CD14-positive monocyte (primary cell): Measurements from ENCODE around the gene CSNK1G1. TPM values are rescaled to one million over a fixed set of nuclear protein-coding genes. Genes with fewer than 3 reads are reported as not detected.
A peak's percentile ranks its signal among the peaks of the same experiment; 100 is the strongest.
"Not testable (repeated sequence)": the region's sequence is repeated elsewhere in the genome, so short reads cannot be mapped to it uniquely, and the experiment has no call there.

Source experiments
- DNase-seq, 3 donors: peaks; one replicate each; pipeline ENCODE4 v3.0.0-alpha.2; 2011 to 2022
- H2AFZ ChIP-seq: 2 replicates; pipeline ENCODE4 v1.6.0; 2012; ENCODE audit warnings: mild to moderate bottlenecking, low read depth, low read length, inconsistent platforms; ENCODE audit not compliant: insufficient read depth, poor library complexity, severe bottlenecking
- H3K27ac ChIP-seq, 2 donors: 1 replicate in 1 of 2; 2 replicates in 1 of 2; pipeline ENCODE4 v1.5.1; 2012 to 2013; ENCODE audit warnings: low read length in 2 of 2, control low read depth in 1 of 2, inconsistent platforms in 1 of 2, low read depth in 1 of 2, mild to moderate bottlenecking in 1 of 2
- H3K27me3 ChIP-seq, 2 donors: one replicate each; pipeline versions ENCODE4 v1.6.0 to v1.6.1; 2011 to 2013; ENCODE audit warnings: low read length in 2 of 2; ENCODE audit not compliant: control insufficient read depth in 2 of 2, insufficient read depth in 2 of 2
- H3K36me3 ChIP-seq, 2 donors: replicated peaks in 1 of 2; 1 replicate in 1 of 2; 2 replicates in 1 of 2; pipeline versions ENCODE4 v1.5.1 to v1.6.1; 2012 to 2013; ENCODE audit warnings: low read length in 2 of 2, control low read depth in 1 of 2, inconsistent platforms in 1 of 2, mild to moderate bottlenecking in 1 of 2; ENCODE audit not compliant: insufficient read depth in 2 of 2, control insufficient read depth in 1 of 2
- H3K4me1 ChIP-seq, 2 donors: 1 replicate in 1 of 2; 2 replicates in 1 of 2; pipeline versions ENCODE4 v1.5.1 to v1.6.1; 2012 to 2013; ENCODE audit warnings: low read length in 2 of 2, control low read depth in 1 of 2, inconsistent platforms in 1 of 2, mild to moderate bottlenecking in 1 of 2, moderate library complexity in 1 of 2; ENCODE audit not compliant: insufficient read depth in 2 of 2, control insufficient read depth in 1 of 2
- H3K4me2 ChIP-seq: replicated peaks from 2 replicates; pipeline ENCODE3; 2012; ENCODE audit warnings: low read length, moderate library complexity, mild to moderate bottlenecking; ENCODE audit not compliant: poor library complexity, severe bottlenecking; ENCODE audit errors: extremely low read depth
- H3K4me3 ChIP-seq, 3 experiments: fragments of 200-600 bp in 1 of 3; sonication (generic) in 1 of 3; replicated peaks in 1 of 3; 1 replicate in 2 of 3; 2 replicates in 1 of 3; pipeline ENCODE4 v1.5.1; 2011 to 2013; ENCODE audit warnings: low read length in 3 of 3, mild to moderate bottlenecking in 3 of 3, control low read depth in 2 of 3, low read depth in 2 of 3, inconsistent platforms in 1 of 3, moderate library complexity in 1 of 3
- H3K79me2 ChIP-seq: 2 replicates; pipeline ENCODE4 v1.6.0; 2012; ENCODE audit warnings: mild to moderate bottlenecking, control low read depth, inconsistent platforms, low read length, moderate library complexity; ENCODE audit not compliant: insufficient read depth
- H3K9ac ChIP-seq: 2 replicates; pipeline ENCODE4 v1.6.0; 2017; ENCODE audit warnings: low read length, mild to moderate bottlenecking; ENCODE audit not compliant: insufficient read depth, poor library complexity, severe bottlenecking
- H3K9me3 ChIP-seq, 2 donors: replicated peaks in 1 of 2; 1 replicate in 1 of 2; 2 replicates in 1 of 2; pipeline versions ENCODE4 v1.5.1 to v1.6.1; 2012 to 2013; ENCODE audit warnings: low read length in 2 of 2, control low read depth in 1 of 2; ENCODE audit not compliant: control insufficient read depth in 1 of 2, insufficient read depth in 1 of 2
- H4K20me1 ChIP-seq: 2 replicates; pipeline ENCODE4 v1.6.0; 2012; ENCODE audit warnings: mild to moderate bottlenecking, low read length, control low read depth, moderate library complexity; ENCODE audit not compliant: insufficient read depth
- H3K27ac Mint-ChIP-seq, 7 donors: one replicate each; pipeline ENCODE4 v1.8.0; 2020; ENCODE audit warnings: mild to moderate bottlenecking in 7 of 7, mixed read lengths in 7 of 7, moderate library complexity in 6 of 7, inconsistent platforms in 2 of 7
- H3K27me3 Mint-ChIP-seq, 3 donors: one replicate each; pipeline ENCODE4 v1.8.0; 2021 to 2022; ENCODE audit warnings: low read depth in 3 of 3, mild to moderate bottlenecking in 3 of 3, mixed read lengths in 3 of 3, moderate library complexity in 3 of 3, inconsistent platforms in 1 of 3
- H3K36me3 Mint-ChIP-seq, 2 donors: one replicate each; pipeline ENCODE4 v1.8.0; 2020; ENCODE audit warnings: mixed read lengths in 2 of 2, inconsistent platforms in 1 of 2, mild to moderate bottlenecking in 1 of 2
- H3K4me1 Mint-ChIP-seq: one replicate; pipeline ENCODE4 v1.8.0; 2020; ENCODE audit warnings: mild to moderate bottlenecking, mixed read lengths
- H3K4me3 Mint-ChIP-seq, 2 donors: one replicate each; pipeline ENCODE4 v1.8.0; 2020; ENCODE audit warnings: mild to moderate bottlenecking in 2 of 2, mixed read lengths in 2 of 2, moderate library complexity in 1 of 2
- H3K9me3 Mint-ChIP-seq, 7 donors: one replicate each; pipeline ENCODE4 v1.8.0; 2020 to 2022; ENCODE audit warnings: mixed read lengths in 7 of 7, mild to moderate bottlenecking in 6 of 7, moderate library complexity in 6 of 7, inconsistent platforms in 2 of 7
- CTCF ChIP-seq: fragments of 200-600 bp; IDR thresholded peaks from one replicate; pipeline ENCODE4 v1.8.0; 2022; ENCODE audit warnings: antibody characterized with exemption, mild to moderate bottlenecking
- WGBS: methylation state at CpG from one replicate; pipeline ENCODE4 v1.1.5; 2013; ENCODE audit warnings: missing lambda C conversion rate; ENCODE audit not compliant: insufficient coverage; 5-methylcytosine and 5-hydroxymethylcytosine counted together
- intact Hi-C, 2 donors: fragments of 100-400 bp; cut with micrococcal nuclease; formaldehyde crosslinking; loops; one replicate each; pipeline versions ENCODE4 v1.15.0 to v1.15.1; 2023
- polyA plus RNA-seq, 3 donors: library from polyadenylated mRNA; depleted of rRNA in 1 of 3; unstranded in 2 of 3; stranded (reverse) in 1 of 3; fragments of 300-500 nt in 2 of 3; fragments of >200 nt in 1 of 3; fragmentation: Illumina TruSeq in 2 of 3; gene quantifications; 1 replicate in 2 of 3; 2 replicates in 1 of 3; pipeline ENCODE4 v1.2.3, GENCODE V29; 2012 to 2021

CSNK1G1 gene
- polyA plus RNA-seq, 3 donors: 4.3 to 8.6 (median 7.7) TPM

DNA sequence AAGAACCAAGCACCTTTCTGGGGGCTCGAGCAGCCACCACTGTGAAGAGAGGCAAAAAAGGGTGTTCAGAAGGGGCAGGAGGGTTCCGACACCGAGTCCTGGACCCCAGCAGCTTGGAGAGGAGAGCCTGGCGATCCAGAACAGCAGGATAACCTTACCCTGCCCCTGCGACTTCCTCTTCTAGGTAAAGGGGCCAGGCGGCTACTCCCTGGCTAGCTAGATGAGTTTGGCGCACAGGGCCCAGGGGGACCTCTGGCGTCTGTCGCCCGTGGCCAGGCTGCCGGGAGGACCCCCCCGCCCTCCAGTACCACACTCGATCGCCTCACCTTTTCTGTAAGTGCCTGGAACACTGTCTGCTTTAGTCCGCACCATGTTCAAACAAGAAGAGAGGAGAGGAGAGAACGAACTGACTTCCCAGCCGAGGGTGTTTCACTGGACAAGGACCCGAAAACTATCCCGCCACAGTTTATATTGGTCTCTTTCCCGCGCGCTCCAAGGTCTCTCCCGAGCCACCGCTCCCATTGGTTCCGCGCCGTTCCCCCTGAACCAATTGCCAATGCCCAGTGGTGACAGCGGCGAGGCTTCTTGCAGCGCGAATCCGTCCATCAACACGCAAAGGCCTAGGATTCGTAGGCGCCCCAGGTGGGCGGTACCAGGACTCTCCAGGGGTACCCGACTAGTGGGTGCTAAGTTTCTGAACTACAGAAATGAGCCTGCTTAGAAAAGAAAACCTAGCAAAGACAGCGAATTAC is 25.2 kb upstream of the CSNK1G1 start, which contains the start of gene PCLAF:
TSS of gene PCLAF (minus strand) at position 442 of the 752 bp plus-strand sequence. CDS start at position 372, 70 bp downstream.
- Histone ChIP-seq H3K79me2 (peaks cover 34% of the 10 kb centered on the region), H3K4me3 (peak within 1 kb of the TSS; percentile 65 to 84 (median 84)), H3K4me2 (peak within 1 kb of the TSS; percentile 91), H3K9ac (peak within 1 kb of the TSS; percentile 34), H3K9me3 (no peaks in the 10 kb centered on the region), H3K27me3 (no peaks in the 10 kb centered on the region), H3K27ac (peak within 1 kb of the TSS in 1 of 2 donors; percentile 23), H2AFZ (peak within 1 kb of the TSS; percentile 92), H4K20me1 (no peaks in the 10 kb centered on the region), H3K36me3 (no peaks in the 10 kb centered on the region), H3K4me1 (peaks cover 7 to 20% of the 10 kb centered on the region in 2 donors)
- Mint-ChIP-seq H3K4me1 (peaks cover 21% of the 10 kb centered on the region), H3K9me3 (peaks cover 0 to 2% (median 0%) of the 10 kb centered on the region in 7 donors), H3K27me3 (no peaks in the 10 kb centered on the region), H3K36me3 (peaks cover 0 to 1% of the 10 kb centered on the region in 2 donors), H3K27ac (peak within 1 kb of the TSS; percentile 50 to 85 (median 78)), H3K4me3 (peak within 1 kb of the TSS; percentile 89 to 93)
- 0% methylated on average over 26 of the region's 38 CpGs for WGBS
- no peak for TF ChIP-seq CTCF
- DNase-seq: peak; percentile 82 to 89 (median 84)
- intact Hi-C loops: loop anchor here in 1 of 2 donors (5.0 kb wide), 1 partner anchor 779 kb away; no protein-coding TSS in a partner anchor

DNA sequence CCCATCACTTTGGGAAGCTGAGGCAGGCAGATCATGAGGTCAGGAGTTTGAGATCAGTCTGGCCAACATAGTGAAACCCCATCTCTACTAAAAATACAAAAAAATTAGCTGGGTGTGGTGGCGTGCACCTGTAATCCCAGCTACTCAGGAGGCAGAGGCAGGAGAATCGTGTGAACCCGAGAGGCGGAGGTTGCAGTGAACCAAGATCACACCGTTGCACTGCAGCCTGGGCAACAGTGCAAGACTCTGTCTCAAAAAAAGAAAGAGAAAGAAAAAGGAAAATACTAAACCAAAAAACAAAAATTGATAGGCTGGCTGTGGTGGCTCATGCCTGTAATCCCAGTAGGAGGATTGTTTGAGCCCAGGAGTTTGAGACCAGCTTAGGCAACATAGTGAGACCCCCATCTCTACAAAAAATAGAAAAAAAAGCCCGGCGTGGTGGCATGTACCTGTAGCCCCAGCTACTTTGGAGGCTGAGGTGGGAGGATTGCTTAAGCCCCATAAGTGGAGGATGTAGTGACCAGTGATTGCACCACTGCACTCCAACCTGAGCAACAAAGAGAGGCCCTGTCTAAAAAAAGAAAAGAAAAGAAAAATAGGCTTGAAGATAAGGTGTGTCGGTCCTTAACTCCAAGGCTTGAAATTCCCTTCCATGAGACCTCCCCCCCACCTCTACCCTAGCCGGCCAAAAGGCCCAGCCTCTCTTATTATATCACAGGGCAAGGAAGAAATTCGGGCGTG is 24.3 kb upstream of the CSNK1G1 start:
- Histone ChIP-seq H3K4me1 (peaks cover 7 to 20% of the 10 kb centered on the region in 2 donors), H3K9ac (peak overlapping the region; percentile 34), H3K27ac (peak overlapping the region in 1 of 2 donors; percentile 23), H2AFZ (peak overlapping the region; percentile 92), H3K4me3 (peak overlapping the region; percentile 65 to 84 (median 84)), H3K79me2 (peaks cover 41% of the 10 kb centered on the region), H3K4me2 (peak overlapping the region; percentile 91)
- H3K27me3 ChIP-seq, H3K36me3 ChIP-seq, DNase-seq, H3K36me3 Mint-ChIP-seq, H3K9me3 ChIP-seq, H3K27me3 Mint-ChIP-seq, H3K9me3 Mint-ChIP-seq, H4K20me1 ChIP-seq: not testable (repeated sequence)
- H3K27ac Mint-ChIP-seq: peak overlapping the region in 3 of 7 donors; percentile 41 to 70 (median 43)
- intact Hi-C loops: loop anchor here in 1 of 2 donors (5.0 kb wide), 1 partner anchor 778 kb away; no protein-coding TSS in a partner anchor
- 10% methylated on average over 2 of the region's 11 CpGs for WGBS
- H3K4me3 Mint-ChIP-seq: peak overlapping the region; percentile 89 to 93
- H3K4me1 Mint-ChIP-seq: peaks cover 21% of the 10 kb centered on the region
